ENCODE data around the gene AIP.
"Not testable (repeated sequence)": the region's sequence is repeated elsewhere in the genome, so short reads cannot be mapped to it uniquely, and the experiment has no call there.

The AIP gene

GRCh38 chr11:67449116-67449844 lies 33.5 kb upstream of the AIP start:
- DNase-seq (ENCODE audit: low spot score): no peak

GRCh38 chr11:67450796-67451657 lies 31.8 kb upstream of the AIP start:
- DNase-seq (ENCODE audit: low spot score): no peak

- no peak for DNase-seq (ENCODE audit: low spot score)
These were observed 31.2 kb upstream of the AIP start for GRCh38 chr11:67451658-67451976.

- no peak for DNase-seq (ENCODE audit: low spot score)
These were observed 30.5 kb upstream of the AIP start, which contains the start of gene GPR152 for GRCh38 chr11:67452141-67452952. Gene GPR152, minus strand, starts transcription at chr11:67452729. Its CDS starts 5 bp downstream, at chr11:67452724.

- no peak for DNase-seq (ENCODE audit: low spot score)
These were observed 28.8 kb upstream of the AIP start for GRCh38 chr11:67453816-67454732.

- no peak for DNase-seq (ENCODE audit: low spot score)
These were observed 27.8 kb upstream of the AIP start, which contains the start of gene CABP4 for GRCh38 chr11:67455054-67455453. Gene CABP4, plus strand, starts transcription at chr11:67455354. Its CDS starts 70 bp downstream, at chr11:67455424.

- no peak for DNase-seq (ENCODE audit: low spot score)
These were observed 26.6 kb upstream of the AIP start for GRCh38 chr11:67456068-67456705.

GRCh38 chr11:67457453-67457852 lies 25.4 kb upstream of the AIP start:
- DNase-seq (ENCODE audit: low spot score): no peak

- DNase-seq (ENCODE audit: low spot score): no peak
These were observed 24.6 kb upstream of the AIP start for GRCh38 chr11:67458266-67458665.

GRCh38 chr11:67463186-67463585 lies 19.6 kb upstream of the AIP start:
- DNase-seq (ENCODE audit: low spot score): no peak

GRCh38 chr11:67463680-67464410 lies 19.0 kb upstream of the AIP start:
- DNase-seq (ENCODE audit: low spot score): no peak

GRCh38 chr11:67464411-67465188 lies 18.2 kb upstream of the AIP start:
- peak; percentile 100 for DNase-seq (ENCODE audit: low spot score)

GRCh38 chr11:67465189-67465510 lies 17.7 kb upstream of the AIP start:
- DNase-seq (ENCODE audit: low spot score): no peak

- DNase-seq (ENCODE audit: low spot score): not testable (repeated sequence)
These were observed 17.3 kb upstream of the AIP start for GRCh38 chr11:67465530-67465929.

- DNase-seq (ENCODE audit: low spot score): no peak
These were observed 16.5 kb upstream of the AIP start for GRCh38 chr11:67466367-67466766.

GRCh38 chr11:67466962-67467771 lies 15.7 kb upstream of the AIP start:
- DNase-seq (ENCODE audit: low spot score): no peak

- no peak for DNase-seq (ENCODE audit: low spot score)
These were observed 14.8 kb upstream of the AIP start for GRCh38 chr11:67468056-67468455.

- no peak for DNase-seq (ENCODE audit: low spot score)
These were observed 14.4 kb upstream of the AIP start for GRCh38 chr11:67468456-67468758.
